HG03103 (cell line): ENCODE data around the gene DTX1.
"Not testable (repeated sequence)": the region's sequence is repeated elsewhere in the genome, so short reads cannot be mapped to it uniquely, and the experiment has no call there.

Experiments
- ATAC-seq: cut with Tn5 transposase; IDR thresholded peaks from one replicate; pipeline ENCODE4 v1.9.1; 2021; ENCODE audit warnings: low read depth; ENCODE audit not compliant: unreplicated experiment

DTX1 gene

GRCh38 chr12:113134521-113134951, 78.0 kb downstream of the DTX1 start:
- ATAC-seq, result no peak

GRCh38 chr12:113135178-113136127, 78.9 kb downstream of the DTX1 start, which contains the start of gene RASAL1:
RASAL1 (minus strand) TSS chr12:113135761; CDS start chr12:113135462, 299 bp downstream.
- ATAC-seq, result no peak

- ATAC-seq, result no peak
Observed at GRCh38 chr12:113136128-113136989, 79.8 kb downstream of the DTX1 start.

- no peak for ATAC-seq
Observed at GRCh38 chr12:113136990-113137511, 80.5 kb downstream of the DTX1 start.

- no peak for ATAC-seq
Observed at GRCh38 chr12:113137861-113138783, 81.6 kb downstream of the DTX1 start.

GRCh38 chr12:113138826-113139225, 82.3 kb downstream of the DTX1 start:
- ATAC-seq, result no peak

- ATAC-seq, result no peak
Observed at GRCh38 chr12:113140706-113141105, 84.2 kb downstream of the DTX1 start.

GRCh38 chr12:113141716-113142115, 85.2 kb downstream of the DTX1 start:
- ATAC-seq, result not testable (repeated sequence)

- ATAC-seq, result no peak
Observed at GRCh38 chr12:113142173-113142885, 85.8 kb downstream of the DTX1 start.

- no peak for ATAC-seq
Observed at GRCh38 chr12:113142886-113143332, 86.4 kb downstream of the DTX1 start.

- no peak for ATAC-seq
Observed at GRCh38 chr12:113143959-113144358, 87.4 kb downstream of the DTX1 start.

- no peak for ATAC-seq
Observed at GRCh38 chr12:113144806-113145205, 88.3 kb downstream of the DTX1 start.

GRCh38 chr12:113145720-113146551, 89.4 kb downstream of the DTX1 start:
- no peak for ATAC-seq

- ATAC-seq, result no peak
Observed at GRCh38 chr12:113146999-113147398, 90.5 kb downstream of the DTX1 start.
